Neural crest cell (in vitro differentiated cells): Measurements from ENCODE around the gene PCDHB13. TPM values are rescaled to one million over a fixed set of nuclear protein-coding genes. Genes with fewer than 3 reads are reported as not detected.
"Not testable (repeated sequence)": the region's sequence is repeated elsewhere in the genome, so short reads cannot be mapped to it uniquely, and the experiment has no call there.

Source experiments
- DNase-seq: peaks from one replicate; pipeline ENCODE4 v3.0.0; 2021; ENCODE audit warnings: low read depth, mixed read lengths, low spot score
- H3K27ac Mint-ChIP-seq: one replicate; pipeline ENCODE4 v1.8.0; 2021; ENCODE audit warnings: mild to moderate bottlenecking, mixed read lengths; ENCODE audit not compliant: unreplicated experiment
- H3K27me3 Mint-ChIP-seq: 2 replicates; pipeline ENCODE4 v1.8.0; 2021; ENCODE audit warnings: low read depth, mild to moderate bottlenecking, mixed read lengths
- H3K36me3 Mint-ChIP-seq: 2 replicates; pipeline ENCODE4 v1.8.0; 2021; ENCODE audit warnings: low read depth, mild to moderate bottlenecking, mixed read lengths
- H3K4me1 Mint-ChIP-seq: 2 replicates; pipeline ENCODE4 v1.8.0; 2021; ENCODE audit warnings: mixed read lengths
- H3K4me3 Mint-ChIP-seq: one replicate; pipeline ENCODE4 v1.8.0; 2021; ENCODE audit warnings: mild to moderate bottlenecking, mixed read lengths
- H3K9me3 Mint-ChIP-seq: 2 replicates; pipeline ENCODE4 v1.8.0; 2021; ENCODE audit warnings: mixed read lengths
- CTCF ChIP-seq: fragments of 200-600 bp; sonication (generic); conservative IDR thresholded peaks from 2 replicates; pipeline ENCODE4 v1.5.0; 2021; ENCODE audit warnings: antibody characterized with exemption, mild to moderate bottlenecking
- total RNA-seq: library from RNA; stranded (reverse); gene quantifications from 2 replicates; pipeline ENCODE4 v1.2.1, GENCODE V29; 2021

Gene PCDHB13
- total RNA-seq, 1 donor from 2014 or later: 3.6 TPM

- H3K4me3 Mint-ChIP-seq: no peak overlapping the region
- H3K27ac Mint-ChIP-seq: no peak overlapping the region
- H3K9me3 Mint-ChIP-seq: peaks cover 13% of the 10 kb centered on the region
- peaks cover 38% of the 10 kb centered on the region for H3K36me3 Mint-ChIP-seq
- no peak for DNase-seq
- H3K27me3 Mint-ChIP-seq: no peaks in the 10 kb centered on the region
- TF ChIP-seq CTCF: no peak
- H3K4me1 Mint-ChIP-seq: no peaks in the 10 kb centered on the region
These were observed 20.5 kb downstream of the PCDHB13 start for GRCh38 chr5:141234109-141234667.

- not testable (repeated sequence) for H3K27me3 Mint-ChIP-seq, DNase-seq, H3K4me1 Mint-ChIP-seq, H3K4me3 Mint-ChIP-seq, H3K27ac Mint-ChIP-seq
- Mint-ChIP-seq H3K9me3 (peaks cover 20% of the 10 kb centered on the region), H3K36me3 (peaks cover 51% of the 10 kb centered on the region)
These were observed 22.2 kb downstream of the PCDHB13 start for GRCh38 chr5:141235922-141236321.

GRCh38 chr5:141236516-141237313 lies 23.0 kb downstream of the PCDHB13 start:
- Mint-ChIP-seq H3K27me3 (no peaks in the 10 kb centered on the region), H3K9me3 (peaks cover 17% of the 10 kb centered on the region), H3K36me3 (peaks cover 51% of the 10 kb centered on the region), H3K4me1 (no peaks in the 10 kb centered on the region), H3K4me3 (no peak overlapping the region), H3K27ac (no peak overlapping the region)
- no peak for TF ChIP-seq CTCF
- no peak for DNase-seq

- Mint-ChIP-seq H3K27me3 (no peaks in the 10 kb centered on the region), H3K9me3 (peaks cover 24% of the 10 kb centered on the region), H3K4me3 (no peak overlapping the region), H3K36me3 (peaks cover 60% of the 10 kb centered on the region), H3K4me1 (peaks cover 3% of the 10 kb centered on the region), H3K27ac (no peak overlapping the region)
- no peak for TF ChIP-seq CTCF
- no peak for DNase-seq
These were observed 27.8 kb downstream of the PCDHB13 start for GRCh38 chr5:141241496-141241895.

GRCh38 chr5:141245250-141245717 lies 31.6 kb downstream of the PCDHB13 start, which contains the start of gene PCDHB15:
Gene PCDHB15 (plus strand): TSS chr5:141245395. CDS start chr5:141245579, 184 bp downstream.
- H3K4me3 Mint-ChIP-seq: peak within 1 kb of the TSS; percentile 85
- DNase-seq: peak; percentile 29
- H3K27ac Mint-ChIP-seq: peak within 1 kb of the TSS; percentile 90
- peak; percentile 57 for TF ChIP-seq CTCF
- peaks cover 25% of the 10 kb centered on the region for H3K9me3 Mint-ChIP-seq
- H3K36me3 Mint-ChIP-seq: peaks cover 70% of the 10 kb centered on the region
- H3K4me1 Mint-ChIP-seq: peaks cover 3% of the 10 kb centered on the region
- H3K27me3 Mint-ChIP-seq: no peaks in the 10 kb centered on the region

- H3K9me3 Mint-ChIP-seq: peaks cover 28% of the 10 kb centered on the region
- not testable (repeated sequence) for H3K4me1 Mint-ChIP-seq
- H3K36me3 Mint-ChIP-seq: peaks cover 64% of the 10 kb centered on the region
These were observed 33.3 kb downstream of the PCDHB13 start for GRCh38 chr5:141246971-141247370.

GRCh38 chr5:141247434-141247833 lies 33.7 kb downstream of the PCDHB13 start:
- peaks cover 28% of the 10 kb centered on the region for H3K9me3 Mint-ChIP-seq
- not testable (repeated sequence) for DNase-seq, H3K27ac Mint-ChIP-seq, H3K27me3 Mint-ChIP-seq, H3K4me1 Mint-ChIP-seq
- peak overlapping the region; percentile 57 for H3K4me3 Mint-ChIP-seq
- H3K36me3 Mint-ChIP-seq: peaks cover 60% of the 10 kb centered on the region

More at GRCh38 chr5:141246971-141247370, 33.3 kb downstream of the PCDHB13 start:
- not testable (repeated sequence) for H3K27ac Mint-ChIP-seq, H3K4me3 Mint-ChIP-seq, DNase-seq, H3K27me3 Mint-ChIP-seq
